Endothelial cell of umbilical vein (primary cell): ENCODE data around the gene ARF5. TPM values are rescaled to one million over a fixed set of nuclear protein-coding genes. Genes with fewer than 3 reads are reported as not detected.

Experiments
- BruUV-seq: library from RNA; stranded (reverse); fragments of 400-500 nt; replicated peaks from 2 replicates; lab custom pipeline; 2021; lab: Mats Ljungman, UMichigan
- CTCF ChIA-PET: fragments of 300-600, 350-600 bp; sonication (Branson Sonifier 250); formaldehyde crosslinking; loops from one replicate; lab custom pipeline; 2021; ENCODE audit warnings: antibody characterized with exemption, inconsistent platforms; lab: Charles Lee
- POLR2A ChIA-PET: fragments of 300-600, 350-600 bp; sonication (Branson Sonifier 250); formaldehyde crosslinking; loops from one replicate; lab custom pipeline; 2021; ENCODE audit warnings: antibody characterized with exemption, inconsistent platforms; lab: Charles Lee
- DNase-seq: peaks from one replicate; pipeline ENCODE4 v3.0.0-alpha.2; 2011; ENCODE audit warnings: low read depth, low spot score
- FAIRE-seq: peaks from 2 replicates; lab custom pipeline; 2011; peaks lifted over from hg19 to GRCh38; lab: Jason Lieb, UNC
- H2AFZ ChIP-seq: 2 replicates; pipeline ENCODE4 v1.6.0; 2012; ENCODE audit warnings: low read depth, low read length, control low read depth, inconsistent platforms
- H3K27ac ChIP-seq: 2 replicates; pipeline ENCODE4 v1.5.1; 2011; ENCODE audit warnings: low read depth, mild to moderate bottlenecking, control low read depth, low read length, moderate library complexity; ENCODE audit not compliant: insufficient read depth
- H3K27me3 ChIP-seq, 2 experiments: 2 replicates each; pipeline versions ENCODE4 v1.6.0 to v1.6.1; 2011; ENCODE audit warnings: low read length in 2 of 2, mixed read lengths in 1 of 2; ENCODE audit not compliant: control insufficient read depth in 2 of 2, insufficient read depth in 2 of 2
- H3K36me3 ChIP-seq, 2 experiments: 2 replicates in 1 of 2; 3 replicates in 1 of 2; pipeline ENCODE4 v1.5.1; 2011; ENCODE audit warnings: low read length in 2 of 2, mild to moderate bottlenecking in 1 of 2, moderate library complexity in 1 of 2; ENCODE audit not compliant: control insufficient read depth in 2 of 2, insufficient read depth in 2 of 2; ENCODE audit errors: extremely low read depth in 1 of 2
- H3K4me1 ChIP-seq: 3 replicates; pipeline ENCODE4 v1.5.1; 2011; ENCODE audit warnings: mild to moderate bottlenecking, low read length; ENCODE audit not compliant: control insufficient read depth, insufficient read depth; ENCODE audit errors: extremely low read depth
- H3K4me2 ChIP-seq: 2 replicates; pipeline ENCODE4 v1.6.1; 2011; ENCODE audit warnings: low read length, control low read depth, mixed read lengths; ENCODE audit not compliant: insufficient read depth
- H3K4me3 ChIP-seq, 3 experiments: fragments of 200-600 bp in 1 of 3; sonication (generic), shearing (Covaris generic) in 1 of 3; replicated peaks in 1 of 3; 2 replicates each; pipeline ENCODE4 v1.5.1; 2011 to 2016; ENCODE audit warnings: control low read depth in 3 of 3, low read length in 3 of 3, mild to moderate bottlenecking in 2 of 3, inconsistent platforms in 1 of 3, low read depth in 1 of 3, moderate library complexity in 1 of 3; ENCODE audit not compliant: insufficient read depth in 1 of 3
- H3K79me2 ChIP-seq: 2 replicates; pipeline ENCODE4 v1.6.0; 2012; ENCODE audit warnings: low read length, inconsistent platforms; ENCODE audit not compliant: control insufficient read depth, insufficient read depth
- H3K9ac ChIP-seq: replicated peaks from 2 replicates; pipeline ENCODE3; 2011; ENCODE audit warnings: low read length, control low read depth; ENCODE audit not compliant: insufficient read depth; ENCODE audit errors: extremely low read depth
- H3K9me1 ChIP-seq: replicated peaks from 3 replicates; pipeline ENCODE4 v1.6.0; 2011; ENCODE audit warnings: mild to moderate bottlenecking, low read length; ENCODE audit not compliant: control insufficient read depth, insufficient read depth; ENCODE audit errors: extremely low read depth
- H3K9me3 ChIP-seq: replicated peaks from 2 replicates; pipeline ENCODE4 v1.5.1; 2012; ENCODE audit warnings: low read length, inconsistent platforms; ENCODE audit not compliant: control insufficient read depth, insufficient read depth
- H4K20me1 ChIP-seq: replicated peaks from 2 replicates; pipeline ENCODE3; 2011; ENCODE audit warnings: mild to moderate bottlenecking, low read length; ENCODE audit not compliant: control insufficient read depth, insufficient read depth; ENCODE audit errors: extremely low read depth
- CTCF ChIP-seq, 2 donors: IDR thresholded peaks; 1 replicate in 1 of 2; 2 replicates in 1 of 2; pipeline ENCODE4 v1.5.1; 2011; ENCODE audit warnings: low read length in 2 of 2, mild to moderate bottlenecking in 2 of 2, moderate library complexity in 2 of 2, control low read depth in 1 of 2, inconsistent platforms in 1 of 2, low read depth in 1 of 2; ENCODE audit not compliant: insufficient read depth in 1 of 2; ENCODE audit errors: extremely low read depth in 1 of 2
- EZH2 ChIP-seq: IDR thresholded peaks from 2 replicates; pipeline ENCODE4 v1.6.1; 2012; ENCODE audit warnings: borderline replicate concordance, low read depth, mild to moderate bottlenecking, moderate library complexity, low read length, inconsistent platforms; ENCODE audit not compliant: severe bottlenecking
- GATA2 ChIP-seq: IDR thresholded peaks from 2 replicates; pipeline ENCODE4 v1.7.0; 2011; ENCODE audit warnings: low read depth, mild to moderate bottlenecking, moderate library complexity, mixed read lengths, low read length; ENCODE audit not compliant: insufficient read length, insufficient read depth
- JUN ChIP-seq: IDR thresholded peaks from 2 replicates; pipeline ENCODE4 v1.6.1; 2011; ENCODE audit warnings: borderline replicate concordance, low read depth; ENCODE audit not compliant: insufficient read length, insufficient read depth
- MAX ChIP-seq: IDR thresholded peaks from 2 replicates; pipeline ENCODE4 v1.6.1; 2011; ENCODE audit not compliant: insufficient read depth, insufficient read length
- MYC ChIP-seq: IDR thresholded peaks from one replicate; pipeline ENCODE4 v1.6.1; 2011; ENCODE audit warnings: mild to moderate bottlenecking, low read depth, low read length
- POLR2A ChIP-seq: IDR thresholded peaks from 2 replicates; pipeline ENCODE4 v1.6.1; 2012; ENCODE audit warnings: low read depth, mild to moderate bottlenecking, control low read depth, low read length
- POLR2AphosphoS5 ChIP-seq: IDR thresholded peaks from 2 replicates; pipeline ENCODE4 v1.6.1; 2012; ENCODE audit warnings: low read depth, mild to moderate bottlenecking, control low read depth, low read length, moderate library complexity; ENCODE audit not compliant: insufficient read depth
- dilution Hi-C: fragments of 300-500 bp; cut with MboI; formaldehyde crosslinking; loops from one replicate; pipeline ENCODE4 v1.15.0; 2019; ENCODE audit warnings: low sequenced_read_pairs; ENCODE audit not compliant: extremely low pct_ligation_motif_present
- intact Hi-C: fragments of 100-400 bp; cut with micrococcal nuclease; formaldehyde crosslinking; loops from one replicate; pipeline ENCODE4 v1.10.0; 2022
- polyA plus RNA-seq, 4 experiments: library from polyadenylated mRNA; depleted of rRNA in 3 of 4; stranded (reverse) in 3 of 4; unstranded in 1 of 4; fragments of >200 nt; gene quantifications; 2 replicates each; pipeline versions ENCODE4 v1.2.1 to v1.2.3, GENCODE V29; 2011 to 2012; ENCODE audit warnings: missing spikeins in 1 of 4
- total RNA-seq: library from RNA; stranded (reverse); gene quantifications from 2 replicates; pipeline ENCODE4 v1.2.3, GENCODE V29; 2021

Gene ARF5
- total and polyA plus RNA-seq, 2 donors (not counting 3 experiments of a cell fraction or from before 2014, with no cell fraction given) = 122 to 428 TPM

GRCh38 chr7:127587663-127588018 is 570 bp upstream of the ARF5 start:
- ChIA-PET CTCF (interaction anchor here (0.9 to 2.0 kb wide), 10 partner anchors 11 to 621 kb away, joined by 3 to 41 read pairs (median 4); no protein-coding TSS in a partner anchor), POLR2A (no interaction called here)
- Histone ChIP-seq H3K79me2 (peaks cover 27% of the 10 kb centered on the region), H2AFZ (peak overlapping the region; percentile 94), H3K4me2 (peak overlapping the region; percentile 68), H3K36me3 (peaks cover 2 to 13% of the 10 kb centered on the region in 2 experiments), H3K27ac (peak overlapping the region; percentile 16), H3K9ac (peak overlapping the region; percentile 74), H3K4me1 (peaks cover 35% of the 10 kb centered on the region), H4K20me1 (no peaks in the 10 kb centered on the region), H3K4me3 (peak overlapping the region; percentile 68 to 94 (median 71)), H3K27me3 (no peaks in the 10 kb centered on the region), H3K9me1 (no peaks in the 10 kb centered on the region), H3K9me3 (no peaks in the 10 kb centered on the region)
- no TSS peak for BruUV-seq
- DNase-seq (no peak), FAIRE-seq (peak; percentile 4)
- TF ChIP-seq JUN (no peak), GATA2 (no peak), POLR2AphosphoS5 (no peak), MAX (no peak), CTCF (IDR thresholded peaks at IDR 0.05; ENCODE audit: extremely low read depth in 1 of 2, insufficient read depth in 1 of 2, low read depth in 1 of 2, low read length in 2 of 2) (no peak), POLR2A (no peak), MYC (no peak), EZH2 (no peak)
- intact Hi-C loops (loop anchor here (1.0 to 10.0 kb wide), 8 partner anchors 64 to 621 kb away; partner anchors contain the start of genes GRM8, LRRC4 and ZNF800), dilution Hi-C loops (no loop called here)
